Activated CD4-positive, CD25-positive, alpha-beta regulatory T cell (primary cell): ENCODE results near the gene KIAA0586.
"Not testable (repeated sequence)": the region's sequence is repeated elsewhere in the genome, so short reads cannot be mapped to it uniquely, and the experiment has no call there.

Experiments used
- DNase-seq, 4 experiments: peaks; one replicate each; lab custom pipeline; 2025; lab: John Stamatoyannopoulos, UW

Gene KIAA0586

DNA sequence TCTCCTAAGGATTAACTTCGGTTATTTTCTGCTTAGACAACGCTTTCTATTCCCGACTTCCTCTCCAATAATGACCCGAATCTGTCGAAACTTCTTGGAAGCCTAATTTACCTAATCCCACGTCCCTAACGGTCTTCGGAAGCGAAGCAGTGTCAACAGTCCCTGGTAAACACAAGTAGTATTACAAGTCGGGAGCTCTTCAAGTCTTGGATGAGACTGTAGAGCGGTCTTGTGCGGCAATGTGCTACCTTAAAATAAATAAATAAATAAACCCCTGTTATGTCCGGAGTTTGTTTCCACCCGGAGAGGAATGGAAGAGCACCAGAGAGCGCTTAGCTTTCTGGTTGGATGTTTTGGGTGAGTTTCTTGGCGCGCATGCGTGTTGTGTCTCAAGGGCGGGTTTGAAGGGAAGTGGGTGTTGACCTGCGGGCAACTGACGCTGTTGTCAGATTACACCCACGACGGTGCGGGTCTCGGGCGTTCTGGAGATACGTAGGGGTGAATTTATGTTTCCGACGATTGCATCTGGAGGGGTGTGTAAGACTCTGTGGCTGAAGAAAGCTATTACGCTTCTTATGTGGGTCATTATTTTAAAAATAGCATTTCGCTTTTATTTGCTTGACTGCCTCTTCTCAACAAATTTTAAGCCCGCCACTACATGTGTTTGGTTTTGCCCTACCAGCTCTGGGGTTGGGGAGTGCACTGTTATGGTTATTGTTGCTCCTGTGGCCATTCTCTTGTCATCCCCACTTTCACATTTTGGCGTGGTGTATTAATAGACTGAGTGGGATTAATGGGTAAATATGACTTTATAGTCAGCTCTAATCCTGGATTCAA is at the start of gene KIAA0586, which contains the start of gene TIMM9:
KIAA0586 (plus strand) TSS at position 439 of the 837 bp plus-strand sequence. CDS start 546 bp downstream, outside the sequence.
TIMM9 (minus strand) TSS at position 251 of the 837 bp plus-strand sequence. CDS start 15,586 bp downstream, outside the sequence.
- peak; percentile 83 to 89 (median 86) for DNase-seq

DNA sequence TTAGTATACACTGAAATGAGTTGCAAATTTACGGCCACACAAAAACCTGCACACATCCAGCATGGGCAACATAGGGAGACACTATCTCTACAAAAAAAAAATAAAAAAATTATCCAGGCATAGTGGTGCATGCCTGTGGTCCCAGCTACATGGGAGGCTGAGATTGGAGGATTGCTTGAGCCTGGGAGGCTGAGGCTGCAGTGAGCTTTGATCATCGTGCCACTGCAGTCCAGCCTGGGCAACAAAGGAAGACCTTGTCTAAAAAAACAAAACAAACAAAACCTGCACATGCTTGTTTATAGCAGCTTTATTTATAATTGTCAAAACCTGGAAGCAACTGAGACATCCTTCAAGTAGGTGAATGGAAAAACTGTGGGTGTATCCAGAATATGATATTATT is 36.7 kb upstream of the KIAA0586 start:
- DNase-seq: no peak

DNA sequence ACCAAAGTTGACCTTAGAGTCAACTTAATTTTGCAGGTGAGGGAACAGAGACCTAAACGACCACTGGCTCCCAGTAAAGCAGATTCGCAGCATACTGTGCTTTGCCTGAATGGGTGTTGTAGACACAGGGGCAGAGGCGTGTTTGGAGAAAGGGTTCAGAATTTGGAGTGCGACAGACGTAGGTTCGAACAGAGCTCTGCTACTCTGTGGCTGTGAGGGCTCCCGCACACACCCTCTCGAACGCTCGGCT is 32.0 kb upstream of the KIAA0586 start:
- no peak for DNase-seq

DNA sequence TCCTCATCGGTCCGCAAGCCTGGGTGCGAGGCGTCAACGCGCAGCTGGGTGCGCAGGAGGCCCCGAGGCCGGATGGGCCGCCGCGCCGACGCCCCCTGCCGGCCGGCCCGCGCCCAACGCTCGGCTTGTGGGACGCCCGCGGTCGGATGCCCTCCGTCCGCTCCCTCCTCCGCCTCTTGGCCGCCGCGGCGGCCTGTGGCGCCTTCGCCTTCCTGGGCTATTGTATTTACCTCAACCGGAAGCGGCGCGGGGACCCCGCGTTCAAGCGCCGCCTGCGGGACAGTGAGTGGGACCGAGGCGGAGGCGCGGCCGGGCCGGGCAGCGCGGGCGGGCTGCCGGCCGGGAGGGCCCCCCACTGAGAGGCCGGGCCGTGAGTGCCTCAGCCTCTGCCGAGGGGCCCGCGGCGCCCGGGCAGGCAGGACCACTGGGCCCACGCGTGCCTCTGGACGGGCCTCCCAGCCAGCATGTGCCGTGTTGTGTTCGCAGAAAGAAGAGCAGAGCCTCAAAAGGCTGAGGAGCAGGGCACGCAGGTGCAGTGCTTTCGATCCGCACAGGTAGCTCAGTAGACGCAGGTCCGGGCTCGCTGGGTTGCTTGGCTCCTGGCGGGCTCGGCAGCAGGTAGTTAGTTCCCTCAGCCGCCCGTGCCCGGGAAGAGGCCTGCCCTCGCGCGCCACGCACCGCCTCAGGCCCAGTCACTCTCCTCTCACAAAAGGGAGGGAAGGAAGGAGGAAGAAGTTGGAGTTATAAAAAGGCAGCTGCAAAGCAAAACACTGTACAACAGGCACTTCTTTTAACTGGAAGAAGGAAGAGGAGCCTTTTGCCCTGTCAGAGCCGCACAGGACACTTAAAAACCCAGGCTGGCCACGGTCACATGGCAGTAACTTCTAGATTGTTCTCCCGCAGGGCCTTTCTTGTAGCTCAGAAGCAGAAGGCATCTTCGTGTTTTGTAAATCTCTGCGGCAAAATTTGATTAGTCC is 31.4 kb upstream of the KIAA0586 start, which contains the start of gene TOMM20L:
TOMM20L (plus strand) TSS at position 119 of the 977 bp plus-strand sequence; CDS start at position 147, 28 bp downstream.
- peak; percentile 44 to 70 (median 59) for DNase-seq

DNA sequence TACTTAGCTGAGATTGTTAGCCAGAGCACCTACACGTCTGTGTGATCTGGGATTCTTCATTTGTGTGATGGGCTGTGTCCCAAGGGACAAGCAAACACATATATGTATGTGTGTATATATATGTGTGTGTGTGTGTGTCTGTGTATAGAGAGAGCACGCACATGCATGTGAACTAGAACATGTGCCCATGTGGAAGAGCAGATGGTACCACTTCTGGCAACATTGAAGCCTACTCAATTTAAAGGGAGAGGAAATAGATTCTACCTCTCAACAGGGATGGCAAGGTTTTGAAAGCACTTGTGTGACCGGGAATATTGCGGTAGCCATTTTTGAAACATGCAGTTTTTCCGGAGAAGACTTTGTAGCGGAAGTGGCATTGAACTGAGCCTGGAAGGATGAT is 30.4 kb upstream of the KIAA0586 start:
- DNase-seq: no peak

DNA sequence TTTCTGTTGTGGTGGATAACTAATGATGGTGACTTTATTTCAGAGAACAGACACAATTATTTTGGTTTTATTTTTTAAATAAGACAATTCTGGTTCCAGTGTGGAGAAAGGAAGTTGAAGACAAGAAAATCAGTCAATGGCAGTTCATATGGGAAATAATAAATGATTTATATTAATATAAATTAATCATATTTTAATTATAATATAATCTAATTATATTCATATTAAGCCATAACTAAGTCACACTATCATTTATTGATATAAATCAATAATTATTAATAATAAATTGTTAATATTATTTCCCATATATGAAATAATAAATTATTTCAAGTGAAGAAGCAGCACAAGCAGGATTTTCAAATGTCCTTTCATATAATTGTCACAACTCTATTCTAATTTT is 29.0 kb upstream of the KIAA0586 start:
- DNase-seq: no peak

DNA sequence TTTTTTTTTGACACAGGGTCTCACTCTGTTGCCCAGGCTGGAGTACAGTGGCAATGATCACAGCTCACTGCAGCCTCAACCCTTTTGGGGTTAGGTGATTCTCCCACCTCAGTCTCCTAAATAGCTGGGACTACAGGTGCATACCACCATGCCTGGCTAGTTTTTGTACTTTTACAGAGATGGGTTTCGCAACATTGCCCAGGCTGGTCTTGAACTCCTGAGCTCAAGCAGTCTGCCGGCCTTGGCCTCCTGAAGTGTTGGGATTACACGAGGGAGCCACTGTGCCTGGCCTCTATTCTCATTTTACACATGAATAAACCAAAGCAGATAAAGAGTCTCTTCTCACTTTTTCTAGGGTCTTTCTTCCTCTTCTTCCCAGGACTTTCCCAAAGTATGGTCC is 28.6 kb upstream of the KIAA0586 start:
- no peak for DNase-seq

DNA sequence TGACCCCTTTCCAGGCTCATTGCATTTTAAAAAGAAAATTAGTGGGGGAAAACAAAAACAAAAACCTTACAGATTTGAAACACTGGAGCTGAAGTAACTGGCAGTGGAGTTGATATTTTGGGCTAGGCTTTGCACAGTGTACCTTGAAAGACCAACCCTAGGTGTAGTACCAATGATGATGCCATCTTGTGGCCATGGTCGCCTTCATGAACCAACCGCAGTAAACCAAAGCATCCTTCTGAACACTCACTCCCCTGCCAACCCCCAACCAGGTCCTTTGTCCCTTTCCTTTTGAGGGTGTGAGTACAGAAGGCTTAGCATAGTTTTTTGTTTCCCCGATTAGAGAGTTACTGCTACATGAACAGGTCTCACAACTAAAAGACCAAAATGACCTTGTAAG is 25.9 kb upstream of the KIAA0586 start:
- DNase-seq: no peak

DNA sequence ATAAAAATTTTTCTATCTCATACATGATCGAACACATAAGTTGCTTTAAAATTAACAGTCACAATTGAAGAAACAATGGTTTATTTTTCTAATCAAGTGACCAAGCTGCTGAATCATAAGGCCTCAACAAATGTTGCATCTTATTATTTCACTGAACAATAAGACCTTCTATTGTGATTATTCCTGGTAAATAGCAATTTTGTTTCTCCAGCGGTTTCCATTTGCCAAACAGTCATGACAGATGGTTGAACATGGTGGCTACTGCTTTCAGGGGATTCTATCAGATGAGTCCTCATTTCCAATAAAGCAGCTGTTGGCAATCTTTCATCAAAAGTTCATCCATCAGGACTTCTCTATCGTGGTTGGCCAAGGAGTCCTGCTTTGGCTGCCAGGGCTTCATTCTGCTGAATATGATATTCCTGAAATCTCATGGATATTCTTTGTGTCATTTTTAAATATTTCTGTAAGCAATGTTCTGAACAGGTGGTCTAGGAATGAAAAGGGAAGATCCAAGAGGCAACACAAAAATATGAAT is 18.8 kb upstream of the KIAA0586 start:
- no peak for DNase-seq

DNA sequence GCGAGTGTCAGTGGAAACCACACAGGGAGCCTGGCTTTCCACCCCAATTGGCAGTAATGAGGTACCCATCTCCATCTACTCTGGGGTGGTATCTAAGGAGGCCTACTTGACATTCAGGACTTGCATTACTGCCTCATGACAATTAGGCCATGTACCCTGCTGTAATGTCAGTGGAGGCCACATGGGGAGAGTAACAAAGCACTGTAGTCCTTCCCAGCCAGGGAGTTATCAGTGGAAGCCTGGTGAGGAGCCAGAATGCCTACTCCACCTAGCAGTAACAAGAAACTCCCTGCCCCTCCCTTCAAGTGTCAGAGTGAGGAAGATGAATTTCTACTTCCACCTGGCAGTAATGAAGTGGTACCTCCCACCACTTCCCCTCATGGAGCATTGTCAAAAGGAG is 12.7 kb upstream of the KIAA0586 start:
- no peak for DNase-seq

DNA sequence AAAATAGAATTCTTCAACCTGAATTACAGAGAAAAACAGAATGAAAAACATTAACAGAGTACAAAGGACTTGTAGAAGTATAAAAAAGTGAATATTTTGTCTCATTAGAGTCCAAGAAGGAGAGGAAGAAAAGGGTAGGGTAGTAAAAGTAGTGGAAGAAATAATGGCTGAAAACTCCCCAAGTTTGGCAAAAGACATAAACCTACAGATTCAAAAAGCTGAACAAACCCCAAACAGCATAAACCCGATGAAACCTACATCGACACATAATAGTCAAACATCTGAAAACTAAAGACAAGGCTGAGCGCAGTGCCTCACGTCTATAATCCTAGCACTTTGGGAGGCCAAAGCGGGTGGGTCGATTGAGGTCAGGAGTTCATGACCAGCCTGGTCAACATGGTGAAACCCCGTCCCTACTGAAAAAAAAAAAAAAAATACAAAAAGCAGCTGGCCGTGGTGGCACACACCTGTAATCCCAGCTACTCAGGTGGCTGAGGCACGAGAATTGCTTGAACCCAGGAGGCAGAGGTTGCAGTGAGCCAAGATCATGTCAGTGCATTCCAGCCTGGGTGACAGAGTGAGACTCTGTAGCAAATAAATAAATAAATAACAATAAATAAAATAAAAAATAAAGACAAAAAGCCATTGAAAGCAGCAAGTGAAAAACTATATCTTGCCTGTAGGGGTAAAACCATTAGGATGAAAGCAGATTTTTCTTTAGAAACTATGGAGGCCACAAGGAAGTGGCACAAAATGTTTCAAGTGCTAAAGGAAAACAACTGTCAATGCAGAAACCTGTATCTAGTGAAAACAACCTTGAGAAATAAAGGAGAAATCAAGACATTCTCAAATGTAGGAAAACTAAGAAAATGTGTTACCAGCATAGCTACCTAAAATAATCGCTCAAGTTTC is 11.6 kb upstream of the KIAA0586 start:
- DNase-seq: no peak

DNA sequence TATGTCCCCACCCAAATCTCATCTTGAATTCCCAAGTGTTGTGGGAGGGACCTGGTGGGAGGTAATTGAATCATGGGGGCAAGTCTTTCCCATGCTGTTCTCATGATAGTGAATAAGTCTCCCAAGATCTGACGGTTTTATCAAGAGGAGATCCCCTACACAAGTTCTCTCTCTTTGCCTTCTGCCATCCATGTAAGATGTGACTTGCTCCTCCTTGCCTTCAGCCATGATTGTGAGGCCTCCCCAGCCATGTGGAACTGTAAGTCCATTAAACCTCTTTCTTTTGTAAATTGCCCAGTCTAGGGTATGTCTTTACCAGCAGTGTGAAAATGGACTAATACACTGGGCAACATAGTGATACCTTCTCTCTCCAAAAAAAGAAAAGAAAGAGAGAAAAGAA is 10.6 kb upstream of the KIAA0586 start:
- DNase-seq: not testable (repeated sequence)

DNA sequence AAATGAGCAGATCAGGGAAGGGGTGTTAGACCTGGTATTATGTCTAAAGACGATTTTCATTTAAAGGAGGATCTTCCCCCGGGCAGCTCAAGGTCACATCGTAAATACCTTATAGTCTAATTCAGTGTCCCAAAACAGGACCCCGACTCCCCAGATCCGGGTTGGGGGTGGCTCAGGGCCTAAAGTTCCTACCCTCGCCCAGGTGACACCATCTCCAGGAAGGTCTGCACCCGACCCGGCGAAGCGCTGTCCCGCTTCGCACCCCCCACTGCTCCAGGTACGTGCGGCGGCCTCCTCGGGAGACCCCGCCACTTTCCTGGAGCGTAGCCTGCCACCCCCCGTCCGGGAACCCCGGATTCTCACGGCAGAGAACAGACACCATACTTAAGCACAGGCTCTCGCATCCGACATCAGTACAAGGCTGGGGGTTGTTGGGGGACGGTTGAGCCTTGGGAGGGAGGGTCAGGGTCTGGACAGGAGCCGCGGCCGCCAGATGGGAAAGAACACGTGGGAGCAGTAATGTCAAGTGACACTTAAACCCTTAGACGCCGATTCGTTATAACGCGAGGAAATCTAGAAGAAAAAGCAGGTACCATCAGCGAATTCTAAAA is 744 bp upstream of the KIAA0586 start:
- DNase-seq: peak; percentile 10 to 33 (median 18)

DNA sequence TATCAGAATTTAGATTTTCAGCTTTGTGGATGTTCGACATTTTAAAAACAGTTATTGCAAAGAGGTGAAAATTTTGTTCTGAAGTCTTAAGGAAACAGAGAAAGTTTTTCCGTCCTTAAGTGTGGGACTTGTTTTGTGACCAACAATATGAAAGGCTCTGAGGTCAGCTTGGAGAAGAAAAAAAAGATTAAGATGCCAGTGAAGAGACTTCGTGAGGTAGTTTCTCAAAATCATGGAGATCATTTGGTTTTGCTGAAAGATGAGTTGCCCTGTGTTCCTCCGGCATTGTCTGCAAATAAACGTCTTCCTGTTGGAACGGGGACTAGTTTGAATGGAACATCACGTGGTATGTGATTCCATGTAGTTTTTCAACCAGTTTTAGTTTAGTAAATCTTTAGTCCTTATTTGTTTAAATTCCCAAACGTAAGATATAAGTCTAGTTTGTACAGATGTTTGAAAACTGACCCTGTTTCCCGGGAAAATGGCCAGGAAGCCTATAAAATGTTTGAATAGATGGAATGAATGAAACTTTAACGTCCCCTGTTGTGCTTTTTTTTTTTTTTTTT is 682 bp downstream of the KIAA0586 start:
- DNase-seq: no peak

DNA sequence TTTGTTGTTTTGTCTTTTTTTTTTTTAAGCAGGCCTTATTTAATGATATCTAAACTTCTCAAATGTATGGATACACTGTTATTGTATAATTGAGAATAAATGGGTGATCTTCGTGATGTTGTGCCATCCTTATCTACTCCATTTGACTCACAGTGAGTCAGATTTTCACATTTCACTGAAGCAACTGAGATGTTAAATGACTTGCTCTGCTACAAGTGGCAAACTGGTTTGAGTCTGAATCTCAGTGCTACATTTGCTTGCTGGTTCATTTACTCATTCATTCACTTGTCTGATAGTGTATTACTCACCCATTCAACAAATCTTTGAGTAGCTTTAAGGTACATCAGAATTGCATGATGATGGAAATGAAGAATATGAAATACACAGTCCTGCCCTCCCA is 2.6 kb downstream of the KIAA0586 start:
- no peak for DNase-seq

DNA sequence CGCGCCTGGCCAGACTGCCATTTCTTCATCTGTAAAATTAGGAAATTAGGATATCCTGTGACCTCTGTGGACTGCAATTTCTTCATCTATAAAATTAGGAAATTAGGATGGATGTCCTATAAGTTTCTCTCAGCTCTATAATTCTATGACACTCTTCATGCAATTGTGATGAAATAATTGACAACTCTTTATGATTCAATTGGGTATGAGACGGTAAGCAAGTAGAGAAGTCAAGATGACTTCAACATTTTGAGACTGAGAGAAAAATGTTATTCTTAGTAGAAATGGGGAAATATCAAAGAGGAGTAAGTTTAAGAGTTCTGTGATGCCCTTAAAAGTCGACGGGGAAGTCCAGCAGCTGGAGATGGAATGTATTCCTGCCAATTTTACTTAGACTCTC is 12.0 kb downstream of the KIAA0586 start:
- no peak for DNase-seq

DNA sequence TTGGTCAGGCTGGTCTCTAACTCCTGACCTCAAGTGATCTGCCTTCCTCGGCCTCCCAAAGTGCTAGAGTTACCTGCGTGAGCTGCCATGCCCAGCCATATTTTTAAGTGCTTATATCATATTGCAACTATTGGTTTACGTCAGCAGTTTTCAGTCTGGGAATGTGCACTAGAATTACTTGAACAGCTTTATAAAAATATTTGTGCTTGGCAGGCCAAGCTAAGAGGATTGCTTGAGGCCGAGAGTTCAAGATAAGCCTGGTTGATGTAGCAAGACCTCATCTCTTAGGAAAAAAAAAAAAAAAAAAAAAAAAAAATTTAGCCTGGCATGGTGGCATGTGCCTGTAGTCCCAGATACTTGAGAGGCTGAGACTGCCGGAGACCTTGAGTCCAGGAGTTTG is 17.1 kb downstream of the KIAA0586 start:
- DNase-seq: no peak

DNA sequence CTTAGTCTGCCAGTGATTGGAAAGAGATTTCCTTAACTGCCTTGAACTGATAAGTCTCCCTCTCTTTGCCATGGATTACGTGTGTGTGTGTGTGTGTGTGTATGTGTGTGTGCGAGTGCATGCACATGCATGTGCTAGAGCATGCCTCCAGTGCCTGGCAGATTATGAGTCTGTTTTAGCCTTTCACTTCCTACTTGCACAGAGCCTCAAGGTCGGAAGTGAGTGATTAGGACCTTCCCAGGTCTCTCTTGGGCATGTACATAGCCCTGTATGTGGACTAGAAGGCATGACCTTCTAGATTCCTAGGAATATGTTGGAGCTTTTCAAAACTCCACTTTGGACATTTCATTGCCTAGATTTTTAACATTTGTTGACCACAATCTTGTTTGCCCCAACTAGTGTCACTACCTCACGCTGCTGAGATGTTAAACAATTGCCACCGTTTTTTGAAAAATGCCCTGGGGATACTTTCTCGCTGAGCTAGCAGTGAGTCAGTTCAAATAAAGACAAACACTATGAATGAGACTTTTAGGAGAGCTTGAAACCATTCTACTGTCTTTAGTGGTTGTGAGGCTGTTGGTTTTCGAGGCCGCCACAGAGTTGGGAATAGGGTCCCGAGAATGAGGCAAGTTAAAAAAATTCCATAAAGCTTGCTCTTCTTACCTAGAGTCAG is 28.2 kb downstream of the KIAA0586 start:
- DNase-seq: no peak

DNA sequence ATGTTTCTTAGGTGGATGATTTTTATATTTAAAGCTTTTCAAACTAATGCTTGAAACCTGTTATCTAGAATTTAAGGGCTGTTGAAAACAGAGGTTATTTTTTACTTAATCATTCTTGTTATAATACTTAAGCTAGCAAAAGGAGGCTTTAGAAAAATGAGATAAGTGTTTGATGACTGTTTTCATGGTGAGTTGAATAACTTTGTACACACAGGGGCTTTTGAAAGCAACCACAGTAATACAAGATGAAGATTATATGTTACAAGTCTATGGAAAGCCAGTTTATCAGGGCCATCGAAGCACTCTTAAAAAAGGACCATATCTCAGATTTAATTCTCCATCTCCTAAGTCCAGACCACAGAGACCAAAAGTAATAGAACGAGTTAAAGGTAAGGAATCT is 33.3 kb downstream of the KIAA0586 start:
- no peak for DNase-seq

DNA sequence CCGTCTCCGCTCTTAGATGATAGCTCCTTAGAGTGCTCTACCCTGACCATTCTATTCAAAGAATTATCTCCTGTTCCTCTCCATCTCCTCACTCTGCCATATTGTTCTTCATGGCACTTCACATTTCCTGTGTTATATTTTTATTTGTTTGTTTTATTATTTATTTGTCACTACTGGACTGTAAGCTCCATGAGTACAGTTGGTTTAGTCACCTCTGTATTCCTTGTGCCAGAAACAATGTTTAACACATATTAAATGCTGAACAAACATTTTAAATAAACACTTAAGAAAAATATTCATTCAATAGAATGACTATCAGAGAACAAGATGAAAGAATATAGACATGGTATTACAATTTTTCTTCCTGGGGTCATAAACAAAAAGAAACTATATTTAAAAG is 35.6 kb downstream of the KIAA0586 start:
- DNase-seq: no peak
